Neural cell (in vitro differentiated cells): ENCODE data around the gene F7. TPM values are rescaled to one million over a fixed set of nuclear protein-coding genes. Genes with fewer than 3 reads are reported as not detected.

ENCODE experiments used
- H2AFZ ChIP-seq: fragments of 200-600, 300-800 bp; sonication (generic), shearing (Covaris generic); 2 replicates; pipeline ENCODE4 v1.6.0; 2014; ENCODE audit warnings: low read depth, mild to moderate bottlenecking, antibody characterized with exemption, low read length, moderate library complexity
- H3F3A ChIP-seq: fragments of 200-600 bp; shearing (Covaris generic); 2 replicates; pipeline ENCODE4 v1.6.1; 2016; ENCODE audit warnings: mild to moderate bottlenecking, moderate library complexity, mixed read lengths, antibody characterized with exemption, low read length; ENCODE audit not compliant: insufficient read depth, poor library complexity, severe bottlenecking
- H3K27ac ChIP-seq: fragments of 200-600, 300-800 bp; sonication (generic), shearing (Covaris generic); 2 replicates; pipeline ENCODE4 v1.5.1; 2014; ENCODE audit warnings: mild to moderate bottlenecking, low read length, moderate library complexity
- H3K27me3 ChIP-seq: fragments of 300-800, 200-600 bp; sonication (generic), shearing (Covaris generic); 2 replicates; pipeline ENCODE4 v1.6.0; 2014; ENCODE audit warnings: mild to moderate bottlenecking, low read depth, low read length, moderate library complexity; ENCODE audit not compliant: insufficient read depth
- H3K36me3 ChIP-seq: fragments of 300-800, 200-600 bp; sonication (generic), shearing (Covaris generic); 2 replicates; pipeline ENCODE4 v1.5.1; 2014; ENCODE audit warnings: mild to moderate bottlenecking, antibody characterized with exemption, low read length, moderate library complexity; ENCODE audit not compliant: insufficient read depth
- H3K4me2 ChIP-seq: fragments of 300-800, 200-600 bp; sonication (generic), shearing (Covaris generic); 2 replicates; pipeline ENCODE4 v1.6.0; 2014; ENCODE audit warnings: mild to moderate bottlenecking, low read length
- H3K4me3 ChIP-seq: fragments of 300-800, 200-600 bp; sonication (generic), shearing (Covaris generic); 2 replicates; pipeline ENCODE4 v1.5.1; 2014; ENCODE audit warnings: mild to moderate bottlenecking, low read length, moderate library complexity
- H3K79me2 ChIP-seq: fragments of 200-600 bp; shearing (Covaris generic); replicated peaks from 2 replicates; pipeline ENCODE4 v1.6.0; 2014; ENCODE audit warnings: mild to moderate bottlenecking, low read length, moderate library complexity; ENCODE audit not compliant: insufficient read depth
- H3K9ac ChIP-seq: fragments of 300-800, 200-600 bp; sonication (generic), shearing (Covaris generic); 2 replicates; pipeline ENCODE4 v1.6.1; 2016; ENCODE audit warnings: mild to moderate bottlenecking, low read length, mixed read lengths
- H3K9me2 ChIP-seq: fragments of 200-600 bp; shearing (Covaris generic); 2 replicates; pipeline ENCODE4 v1.6.1; 2016; ENCODE audit warnings: mild to moderate bottlenecking, low read length, mixed read lengths; ENCODE audit not compliant: insufficient read depth
- H3K9me3 ChIP-seq: fragments of 200-600, 300-800 bp; sonication (generic), shearing (Covaris generic); 2 replicates; pipeline ENCODE4 v1.6.1; 2016; ENCODE audit warnings: mild to moderate bottlenecking, mixed run types, low read length, moderate library complexity, mixed read lengths
- H4K20me1 ChIP-seq: fragments of 200-600 bp; shearing (Covaris generic); 2 replicates; pipeline ENCODE4 v1.6.1; 2016; ENCODE audit warnings: mild to moderate bottlenecking, mixed run types; ENCODE audit not compliant: insufficient read depth
- POLR2AphosphoS5 ChIP-seq: IDR thresholded peaks from 2 replicates; pipeline ENCODE4 v1.6.1; 2012
- polyA plus RNA-seq: library from polyadenylated mRNA; depleted of rRNA; stranded (reverse); fragments of >200 nt; gene quantifications from 2 replicates; pipeline ENCODE4 v1.2.3, GENCODE V29; 2014
- small RNA-seq, 3 experiments: library from RNA; depleted of rRNA; stranded (forward); fragments of <200 nt; gene quantifications; one replicate each; pipeline ENCODE3, GENCODE V24; 2012

The F7 gene
- polyA plus RNA-seq, 1 donor from 2014 or later: 0.32 TPM

DNA sequence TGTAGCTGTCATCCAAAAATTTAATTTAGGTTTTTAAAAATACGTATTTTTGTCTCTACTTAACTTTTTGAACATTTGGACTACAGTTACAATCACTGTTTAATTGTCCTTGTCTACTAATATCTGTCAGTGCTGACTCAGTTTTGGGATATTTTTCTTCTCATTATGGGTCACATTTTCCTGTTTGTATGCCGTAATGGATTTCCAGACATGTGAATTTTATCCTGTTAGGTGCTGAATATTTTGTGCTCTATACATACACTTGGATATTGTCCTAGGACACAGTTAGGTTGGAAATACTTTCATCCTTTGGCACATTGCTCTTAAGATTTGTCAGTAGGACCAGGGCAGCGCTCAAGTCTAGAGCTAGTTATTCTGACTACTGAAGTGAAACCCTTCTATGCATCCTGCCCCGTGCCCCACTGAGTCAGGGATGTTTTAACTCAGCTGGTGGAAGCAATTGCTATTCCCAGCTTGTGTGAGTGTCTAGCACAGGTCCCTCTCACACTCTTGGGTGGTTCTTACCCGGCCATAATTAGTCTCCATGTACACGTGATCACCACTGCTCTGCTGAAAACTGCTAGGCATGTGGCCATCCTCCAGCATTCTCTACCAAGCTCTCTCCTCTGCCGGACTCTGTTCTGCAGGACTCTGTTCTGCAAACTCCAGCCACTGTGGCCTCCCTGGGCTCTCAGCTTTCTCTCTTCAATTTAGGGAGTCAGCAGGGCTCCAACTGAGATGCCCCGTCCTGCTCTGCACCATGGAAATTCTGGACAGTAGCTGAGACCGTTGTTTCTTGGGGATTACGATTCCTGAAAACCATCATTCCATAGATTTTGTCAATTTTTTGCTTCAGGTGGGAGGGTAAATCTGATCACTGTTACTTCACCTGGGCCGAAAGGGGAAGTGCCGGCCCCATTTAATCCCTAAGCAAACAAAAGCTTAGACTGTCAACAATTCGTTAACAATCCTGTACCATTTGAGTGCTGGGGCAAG lies 64.0 kb downstream of the F7 start:
- Histone ChIP-seq H3K9me3 (no peaks in the 10 kb centered on the region), H3F3A (no peaks in the 10 kb centered on the region), H3K79me2 (no peaks in the 10 kb centered on the region), H3K9me2 (no peaks in the 10 kb centered on the region), H3K9ac (no peak overlapping the region), H3K4me2 (no peak overlapping the region), H4K20me1 (no peaks in the 10 kb centered on the region), H3K27ac (no peak overlapping the region), H3K27me3 (no peaks in the 10 kb centered on the region), H3K36me3 (no peaks in the 10 kb centered on the region), H2AFZ (no peak overlapping the region), H3K4me3 (no peak overlapping the region)
- no peak for TF ChIP-seq POLR2AphosphoS5

Small RNA genes within 50 kb of the gene (small RNA-seq; reads per million reads assigned to genes)
- gene AL137002.1: 0 reads per million in 3 experiments

Other genes with a start within 250 kb of the F7 start
- gene MCF2L, start 136.6 kb upstream of the F7 start, polyA plus RNA-seq: 88.0 and 95.2 TPM in 2 replicates
- not detected in 2 replicates for gene F10, start 17.0 kb downstream of the F7 start, polyA plus RNA-seq
- gene PROZ, start 52.9 kb downstream of the F7 start, polyA plus RNA-seq: not detected in 2 replicates
- gene PCID2, start 102.9 kb downstream of the F7 start, polyA plus RNA-seq: 81.3 and 102 TPM in 2 replicates
- gene CUL4A, start 103.8 kb downstream of the F7 start, polyA plus RNA-seq: 69.9 and 85.1 TPM in 2 replicates
- 56.7 and 69.7 TPM in 2 replicates for gene LAMP1, start 191.4 kb downstream of the F7 start, polyA plus RNA-seq